Lower lobe of right lung (tissue), 2 donors: ENCODE measurements around the gene ABO. TPM values are rescaled to one million over a fixed set of nuclear protein-coding genes. Genes with fewer than 3 reads are reported as not detected.
A peak's percentile ranks its signal among the peaks of the same experiment; 100 is the strongest.

Experiments
- ATAC-seq, 2 donors: fragments of 200-7000 bp; cut with Tn5 transposase; one replicate each; pipeline ENCODE4 v1.9.1; 2020 to 2022; ENCODE audit warnings: mild to moderate bottlenecking in 2 of 2, moderate library complexity in 2 of 2
- DNase-seq: peaks from one replicate; pipeline ENCODE4 v3.0.0-alpha.2; 2020
- H3K27ac ChIP-seq: fragments of 200-600 bp; one replicate; pipeline ENCODE4 v1.8.0; 2022
- H3K27me3 ChIP-seq: fragments of 200-600 bp; one replicate; pipeline ENCODE4 v1.8.0; 2022; ENCODE audit warnings: low read depth
- H3K36me3 ChIP-seq: fragments of 200-600 bp; one replicate; pipeline ENCODE4 v1.8.0; 2022; ENCODE audit warnings: mild to moderate bottlenecking
- H3K4me1 ChIP-seq: fragments of 200-600 bp; one replicate; pipeline ENCODE4 v1.8.0; 2022
- H3K4me3 ChIP-seq: fragments of 200-600 bp; one replicate; pipeline ENCODE4 v1.8.0; 2022; ENCODE audit warnings: mild to moderate bottlenecking
- H3K9me3 ChIP-seq: fragments of 200-600 bp; one replicate; pipeline ENCODE4 v1.8.0; 2022
- CTCF ChIP-seq: fragments of 200-600 bp; IDR thresholded peaks from one replicate; pipeline ENCODE4 v1.8.0; 2022; ENCODE audit warnings: antibody characterized with exemption, mild to moderate bottlenecking
- intact Hi-C: fragments of 100-400 bp; cut with DNase I; formaldehyde crosslinking; loops from one replicate; pipeline ENCODE4 v1.11.0; 2022
- total RNA-seq: library from RNA; stranded (reverse); fragmentation: NEBNext Ultra II Directional; extraction: Animal tissue kit (Norgen Biotek cat#: 25700); gene quantifications from one replicate; pipeline ENCODE4 v1.2.1, GENCODE V29; 2021
- donor health status: DM: no; HTN: yes; CAD: no; lungs with severe emphysema.

Gene ABO
- total RNA-seq, 1 donor from 2014 or later = 25.0 TPM

GRCh38 chr9:133246991-133247390, 28.0 kb downstream of the ABO start:
- no peak for TF ChIP-seq CTCF
- Histone ChIP-seq H3K27ac (no peak overlapping the region), H3K4me1 (no peaks in the 10 kb centered on the region), H3K36me3 (no peaks in the 10 kb centered on the region), H3K27me3 (no peaks in the 10 kb centered on the region), H3K4me3 (no peak overlapping the region), H3K9me3 (no peaks in the 10 kb centered on the region)
- intact Hi-C loops = no loop called here
- no peak for DNase-seq
- no peak for ATAC-seq

- intact Hi-C loops = no loop called here
- ATAC-seq (no peak), DNase-seq (no peak)
- Histone ChIP-seq H3K9me3 (no peaks in the 10 kb centered on the region), H3K4me3 (no peak overlapping the region), H3K36me3 (no peaks in the 10 kb centered on the region), H3K27me3 (no peaks in the 10 kb centered on the region), H3K4me1 (no peaks in the 10 kb centered on the region), H3K27ac (no peak overlapping the region)
- TF ChIP-seq CTCF = no peak
These were observed 28.4 kb downstream of the ABO start for GRCh38 chr9:133246562-133246961.

- H3K27ac ChIP-seq = no peak overlapping the region
- no peaks in the 10 kb centered on the region for H3K36me3 ChIP-seq
- H3K4me3 ChIP-seq = no peak overlapping the region
- DNase-seq (no peak), ATAC-seq (no peak)
- TF ChIP-seq CTCF = no peak
- H3K4me1 ChIP-seq = peaks cover 16% of the 10 kb centered on the region
- no peaks in the 10 kb centered on the region for H3K27me3 ChIP-seq
- no peaks in the 10 kb centered on the region for H3K9me3 ChIP-seq
- intact Hi-C loops = no loop called here
These were observed 32.0 kb downstream of the ABO start for GRCh38 chr9:133242991-133243390.

- no peak for DNase-seq
- H3K36me3 ChIP-seq = no peaks in the 10 kb centered on the region
- H3K9me3 ChIP-seq = no peaks in the 10 kb centered on the region
- no peak overlapping the region for H3K4me3 ChIP-seq
- H3K27me3 ChIP-seq = no peaks in the 10 kb centered on the region
- intact Hi-C loops = no loop called here
- no peak for TF ChIP-seq CTCF
- peaks cover 22% of the 10 kb centered on the region for H3K4me1 ChIP-seq
- no peak for ATAC-seq
- H3K27ac ChIP-seq = no peak overlapping the region
These were observed 32.8 kb downstream of the ABO start for GRCh38 chr9:133242241-133242640.

GRCh38 chr9:133239533-133240090, 35.4 kb downstream of the ABO start:
- H3K27ac ChIP-seq = peak overlapping the region; percentile 79
- no peaks in the 10 kb centered on the region for H3K36me3 ChIP-seq
- H3K4me3 ChIP-seq = no peak overlapping the region
- H3K27me3 ChIP-seq = no peaks in the 10 kb centered on the region
- DNase-seq = no peak
- no peak for ATAC-seq
- H3K9me3 ChIP-seq = no peaks in the 10 kb centered on the region
- TF ChIP-seq CTCF = no peak
- H3K4me1 ChIP-seq = peaks cover 22% of the 10 kb centered on the region
- intact Hi-C loops = no loop called here
